Head of caudate nucleus (tissue), 42 donors: ENCODE results near the gene SPATA31A7.
"Not testable (repeated sequence)": the region's sequence is repeated elsewhere in the genome, so short reads cannot be mapped to it uniquely, and the experiment has no call there.

Experiments used
- DNase-seq, 42 donors: peaks; one replicate each; pipeline versions ENCODE4 v3.0.0 to v3.0.0-alpha.2; 2020 to 2021; ENCODE audit warnings: mixed read lengths in 7 of 42
- intact Hi-C: fragments of 100-400 bp; cut with DNase I; formaldehyde crosslinking; loops from one replicate; pipeline ENCODE4 v1.15.0; 2022

The SPATA31A7 gene

GRCh38 chr9:61189736-61190135 is at the start of gene SPATA31A7:
TSS of gene SPATA31A7 (plus strand) at chr9:61190036. CDS start at chr9:61190065, 29 bp downstream.
- DNase-seq, intact Hi-C loops: not testable (repeated sequence)

DNA sequence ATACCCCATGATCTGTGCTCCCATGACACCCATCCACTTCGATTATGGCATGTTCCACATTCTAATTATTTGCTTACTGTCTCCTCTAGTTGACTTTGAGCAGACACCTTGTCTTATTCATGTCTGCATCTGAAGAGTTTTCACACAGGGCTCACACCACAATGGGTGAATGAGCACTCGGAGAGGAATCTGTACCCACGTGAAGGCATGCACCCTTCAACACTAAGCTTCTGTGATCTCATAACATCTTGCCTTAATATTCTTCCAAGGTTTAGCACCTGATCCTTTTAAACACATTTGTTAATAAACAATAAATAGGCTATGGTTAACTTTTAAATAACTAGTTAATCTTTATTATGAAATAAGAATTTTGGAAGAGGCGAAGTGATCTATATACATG is 36.6 kb downstream of the SPATA31A7 start:
- DNase-seq, intact Hi-C loops: not testable (repeated sequence)
